Fibroblast of skin of left biceps (primary cell): ENCODE results near the gene PTPRB.
"Not testable (repeated sequence)": the region's sequence is repeated elsewhere in the genome, so short reads cannot be mapped to it uniquely, and the experiment has no call there.

Experiments used
- DNase-seq, 2 experiments: peaks; one replicate each; pipeline ENCODE4 v3.0.0-alpha.2; 2013; ENCODE audit warnings: low read depth in 2 of 2

PTPRB gene

DNA sequence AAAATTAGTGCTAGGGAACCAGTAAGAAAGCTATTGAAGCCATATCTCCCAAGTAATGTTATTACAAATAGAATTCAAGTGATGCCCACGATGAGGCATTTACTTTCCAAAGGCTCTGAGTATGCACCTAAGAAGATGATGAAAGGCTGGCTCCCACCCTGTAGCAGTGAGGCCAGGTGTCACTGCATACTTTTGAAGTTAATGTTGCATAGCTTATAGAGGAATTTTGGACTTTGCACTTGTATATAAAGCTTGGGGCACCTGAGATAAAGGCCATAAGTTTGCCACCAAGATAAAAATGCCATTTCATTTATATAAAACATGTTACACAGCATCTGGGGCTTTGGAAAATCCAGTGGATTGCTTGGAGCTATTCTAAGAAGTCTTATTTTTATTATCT is 96.2 kb downstream of the PTPRB start:
- no peak for DNase-seq

GRCh38 chr12:70536650-70537049 is 100.6 kb downstream of the PTPRB start:
- DNase-seq, result no peak

GRCh38 chr12:70535896-70536374 is 101.3 kb downstream of the PTPRB start:
- DNase-seq, result no peak

GRCh38 chr12:70534466-70534865 is 102.8 kb downstream of the PTPRB start:
- no peak for DNase-seq

GRCh38 chr12:70529647-70530046 is 107.6 kb downstream of the PTPRB start:
- DNase-seq, result no peak

DNA sequence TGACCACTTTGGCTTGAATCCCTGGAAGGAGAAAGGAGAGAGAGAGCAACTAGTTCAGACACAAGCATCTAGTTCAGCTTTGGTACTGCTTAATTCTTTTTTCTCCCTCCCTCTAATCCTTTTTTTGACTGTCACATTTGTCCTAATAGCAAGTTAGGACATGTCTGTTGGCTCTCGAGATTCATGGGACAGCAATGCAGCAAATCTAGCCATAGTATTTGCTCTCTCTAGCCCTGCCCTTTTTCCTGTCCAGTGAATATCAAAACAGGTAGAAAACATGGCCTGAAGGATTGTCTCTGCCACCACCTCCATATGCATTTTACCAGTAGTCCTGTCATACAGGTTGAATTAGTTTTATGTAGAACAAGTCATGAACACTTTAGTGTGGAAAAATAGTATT is 116.4 kb downstream of the PTPRB start:
- no peak for DNase-seq

DNA sequence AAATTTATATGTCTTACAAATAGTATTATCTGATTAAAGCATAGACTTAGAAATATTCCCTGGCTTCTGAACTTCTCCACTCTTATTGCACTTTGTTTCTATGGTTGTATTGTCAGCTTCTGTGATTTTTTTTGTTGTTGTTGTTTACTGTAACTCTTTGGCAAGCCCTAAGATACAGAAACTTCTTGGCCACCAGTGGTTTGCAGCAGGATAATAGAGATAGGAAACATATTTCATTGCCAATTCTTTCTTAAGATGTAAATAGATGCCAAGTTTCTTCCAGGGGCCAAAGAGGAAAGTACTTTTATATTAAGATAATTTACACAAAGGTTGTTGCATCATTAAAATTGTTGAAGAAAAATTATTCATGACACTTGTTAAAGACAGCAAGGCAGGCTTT is 123.8 kb downstream of the PTPRB start:
- no peak for DNase-seq

GRCh38 chr12:70508178-70508577 is 129.1 kb downstream of the PTPRB start:
- DNase-seq, result no peak

DNA sequence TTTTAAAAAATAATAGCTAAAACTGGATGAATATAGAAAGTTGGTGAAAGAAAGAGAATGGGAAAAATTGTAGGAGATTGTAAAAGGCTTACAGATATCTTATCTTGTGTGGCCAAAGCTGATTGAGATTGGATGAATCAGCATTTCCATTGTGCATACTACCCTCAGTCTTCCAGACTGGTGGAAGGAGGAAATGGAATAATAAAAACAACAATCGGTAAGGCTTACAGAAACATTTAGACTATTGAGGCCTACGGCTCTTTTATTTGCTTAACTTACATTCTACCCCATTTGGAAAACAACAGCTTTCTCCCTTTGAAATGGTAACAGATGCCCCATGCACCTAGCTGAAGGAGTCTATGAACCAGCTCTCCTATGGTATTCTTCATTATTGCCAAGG is 129.8 kb downstream of the PTPRB start:
- DNase-seq, result no peak

- DNase-seq, result no peak
These were observed 139.7 kb downstream of the PTPRB start for GRCh38 chr12:70497508-70497907.

- not testable (repeated sequence) for DNase-seq
These were observed 144.3 kb downstream of the PTPRB start for GRCh38 chr12:70492904-70493303.

DNA sequence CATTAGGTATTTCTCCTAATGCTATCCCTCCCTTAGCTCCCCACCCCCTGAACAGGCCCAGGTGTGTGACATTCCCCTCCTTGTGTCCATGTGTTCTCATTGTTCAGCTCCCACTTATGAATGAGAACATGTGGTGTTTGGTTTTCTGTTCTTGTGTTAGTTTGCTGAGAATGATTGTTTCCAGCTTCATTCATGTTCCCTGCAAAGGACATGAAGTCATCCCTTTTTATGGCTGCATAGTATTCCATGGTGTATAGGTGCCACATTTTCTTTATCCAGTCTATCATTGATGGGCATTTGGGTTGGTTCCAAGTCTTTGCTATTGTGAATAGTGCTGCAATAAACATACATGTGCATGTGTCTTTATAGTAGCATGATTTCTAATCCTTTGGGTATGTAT is 146.3 kb downstream of the PTPRB start:
- not testable (repeated sequence) for DNase-seq

GRCh38 chr12:70487440-70487839 is 149.8 kb downstream of the PTPRB start:
- no peak for DNase-seq

GRCh38 chr12:70486588-70486987 is 150.6 kb downstream of the PTPRB start:
- DNase-seq, result no peak

GRCh38 chr12:70485704-70486103 is 151.5 kb downstream of the PTPRB start:
- no peak for DNase-seq

DNA sequence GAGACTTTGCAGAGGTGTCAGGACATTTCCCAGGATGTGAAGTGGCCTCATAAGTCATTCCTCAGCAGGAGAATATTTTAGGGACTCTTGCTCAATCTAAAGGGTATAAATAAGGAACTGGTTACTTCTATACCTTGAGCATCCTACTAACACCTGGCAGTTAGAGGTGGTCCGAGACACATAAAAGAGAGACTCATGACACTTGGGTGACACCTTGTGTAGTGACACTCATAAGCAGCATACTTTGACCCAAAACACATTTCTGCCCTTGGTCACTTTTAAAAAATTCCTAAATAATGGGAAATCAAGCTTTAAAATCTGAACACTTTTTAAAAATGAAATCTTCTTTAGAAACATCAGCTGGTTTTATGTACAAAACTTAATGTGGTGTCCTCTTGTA is 152.8 kb downstream of the PTPRB start:
- no peak for DNase-seq

DNA sequence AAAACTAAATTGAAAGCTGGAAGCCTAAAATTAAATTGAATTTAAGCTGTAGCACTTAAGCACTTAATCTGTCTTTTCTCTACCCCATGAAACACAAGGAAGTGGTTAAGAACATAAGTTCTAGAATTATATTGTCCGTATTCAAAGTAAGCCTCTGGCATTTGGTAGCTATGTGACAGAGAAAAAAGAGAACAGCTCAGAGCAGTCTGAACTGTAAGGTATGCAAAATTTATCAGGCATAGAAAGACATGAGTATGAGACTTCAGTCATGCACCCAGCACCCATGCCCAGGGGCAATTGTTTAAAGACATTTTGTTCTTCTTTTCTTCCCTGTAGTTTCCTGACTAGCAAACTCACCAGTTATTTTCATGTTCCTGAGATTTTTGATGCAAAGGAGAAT is 154.5 kb downstream of the PTPRB start:
- DNase-seq, result no peak

DNA sequence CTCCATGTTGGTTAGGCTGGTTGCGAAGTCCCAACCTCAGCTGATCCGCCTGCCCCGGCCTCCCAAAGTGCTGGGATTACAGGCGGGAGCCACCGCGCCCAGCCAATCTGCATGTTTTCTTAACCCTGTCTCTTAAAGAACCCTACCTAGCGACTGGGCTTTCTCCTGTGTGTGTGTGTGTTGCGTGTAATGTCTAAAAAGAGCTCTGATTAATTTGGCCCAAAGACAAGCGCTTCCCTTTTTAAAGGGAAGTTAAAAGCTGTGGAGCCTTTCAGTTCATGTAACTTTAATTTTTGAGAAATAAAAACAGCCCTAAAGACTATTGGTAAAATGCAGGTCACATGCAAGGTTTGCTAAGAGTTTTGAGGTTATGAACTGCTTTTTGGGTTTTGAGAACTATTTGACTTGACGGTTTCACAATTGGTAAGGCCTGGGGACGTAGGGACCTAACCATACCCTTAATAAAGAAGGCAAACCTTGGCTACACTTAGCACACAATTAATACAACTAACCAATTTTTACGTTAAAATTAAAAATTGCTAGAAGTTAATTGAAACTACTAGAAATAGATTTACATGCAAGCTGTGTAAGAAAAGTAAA is 167.9 kb downstream of the PTPRB start:
- DNase-seq, result no peak

GRCh38 chr12:70468741-70469140 is 168.5 kb downstream of the PTPRB start:
- DNase-seq, result no peak

- no peak for DNase-seq
These were observed 169.1 kb downstream of the PTPRB start for GRCh38 chr12:70467918-70468733.

DNA sequence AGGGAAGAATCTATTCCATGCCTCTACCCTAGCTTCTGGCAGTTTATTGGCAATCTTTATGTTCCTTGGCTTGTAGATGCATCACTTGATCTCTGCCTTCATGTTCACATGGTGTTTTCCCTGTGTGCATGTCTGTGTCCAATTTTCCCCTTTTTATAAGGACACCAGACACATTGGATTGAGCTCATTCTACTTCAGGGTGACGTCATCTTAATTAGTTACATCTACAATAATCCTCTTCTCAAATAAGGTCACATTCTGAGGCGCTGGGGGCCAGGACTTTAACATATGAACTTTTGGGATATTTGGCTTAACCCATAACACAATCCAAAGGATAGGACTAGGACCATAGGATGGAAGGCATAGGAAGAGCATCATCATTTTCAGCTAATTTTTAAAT is 169.8 kb downstream of the PTPRB start:
- no peak for DNase-seq

DNA sequence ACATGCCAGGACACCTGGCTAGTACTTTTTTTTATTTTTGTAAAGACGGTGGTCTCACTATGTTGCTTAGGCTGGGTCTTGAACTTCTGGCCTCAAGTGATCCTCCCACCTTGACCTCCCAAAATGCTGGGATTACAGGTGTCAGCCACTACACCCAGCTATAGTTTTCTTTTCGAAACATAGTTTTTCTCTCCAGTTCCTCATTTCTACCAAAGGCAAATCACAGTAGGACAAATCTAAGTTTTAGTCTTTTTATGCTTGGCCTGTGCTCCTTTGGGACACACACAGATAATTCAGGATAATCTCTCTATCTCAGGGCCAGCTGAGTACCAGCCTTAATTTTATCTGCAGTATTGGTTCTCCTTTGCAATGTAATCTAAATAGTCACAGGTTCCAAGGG is 170.5 kb downstream of the PTPRB start:
- DNase-seq, result no peak
